Adrenal gland (tissue), 12 donors: Measurements from ENCODE around the gene SYT2. TPM values are rescaled to one million over a fixed set of nuclear protein-coding genes. Genes with fewer than 3 reads are reported as not detected.

ENCODE experiments used
- DNase-seq, 7 donors: peaks; one replicate each; pipeline ENCODE4 v3.0.0-alpha.2; 2019 to 2020
- H3K27ac ChIP-seq, 5 donors: fragments of 200-600 bp; sonication (generic) in 4 of 5; 1 replicate in 3 of 5; 2 replicates in 2 of 5; pipeline versions ENCODE4 v1.5.1 to v1.8.0; 2016 to 2020; ENCODE audit warnings: mild to moderate bottlenecking in 1 of 5
- H3K27me3 ChIP-seq: fragments of 200-600 bp; 2 replicates; pipeline ENCODE4 v1.8.0; 2021
- H3K36me3 ChIP-seq, 2 donors: fragments of 200-600 bp; replicated peaks in 1 of 2; 1 replicate in 1 of 2; 2 replicates in 1 of 2; pipeline versions ENCODE4 v1.5.1 to v1.8.0; 2018 to 2022
- H3K4me1 ChIP-seq, 2 donors: fragments of 200-600 bp; replicated peaks in 1 of 2; 1 replicate in 1 of 2; 2 replicates in 1 of 2; pipeline versions ENCODE4 v1.5.1 to v1.8.0; 2018 to 2021
- H3K4me3 ChIP-seq, 4 donors: fragments of 200-600 bp; sonication (generic) in 3 of 4; one replicate each; pipeline ENCODE4 v1.5.1; 2016 to 2018
- H3K9me3 ChIP-seq, 3 donors: fragments of 200-600 bp; sonication (generic) in 1 of 3; replicated peaks in 1 of 3; 1 replicate in 2 of 3; 2 replicates in 1 of 3; pipeline versions ENCODE4 v1.5.1 to v1.8.0; 2016 to 2021
- POLR2A ChIP-seq, 2 donors: fragments of 450-650 bp; IDR thresholded peaks; one replicate each; pipeline ENCODE4 v1.6.1; 2017; ENCODE audit warnings: antibody characterized with exemption in 2 of 2, mild to moderate bottlenecking in 2 of 2, moderate library complexity in 1 of 2
- WGBS, 4 donors: extraction: QIAGEN DNeasy Blood & Tissue Kit in 2 of 4; methylation state at CpG; one replicate each; pipeline versions ENCODE4 v1.1.5 to v1.1.7; 2013 to 2017; 5-methylcytosine and 5-hydroxymethylcytosine counted together
- intact Hi-C, 2 donors: fragments of 100-400 bp; cut with DNase I; formaldehyde crosslinking; loops; one replicate each; pipeline versions ENCODE4 v1.14.1 to v1.15.0; 2022 to 2023
- polyA plus RNA-seq, 3 donors: library from polyadenylated mRNA; stranded (reverse); fragments of 200-250 nt in 2 of 3; fragments of 350-450 nt in 1 of 3; fragmentation: Illumina TruSeq in 1 of 3; extraction: RNeasy Lipid Tissue Mini Kit (QIAGEN cat#74804) in 1 of 3; gene quantifications; one replicate each; pipeline ENCODE4 v1.2.3, GENCODE V29; 2013 to 2014
- total RNA-seq, 9 donors: library from RNA; depleted of rRNA in 4 of 9; stranded (reverse); fragments of >200 nt in 4 of 9; fragments of 120-200 nt in 1 of 9; fragmentation: NEBNext Ultra II Directional in 1 of 9; extraction: Animal tissue kit (Norgen Biotek cat#: 25700) in 1 of 9; gene quantifications; one replicate each; pipeline versions ENCODE4 v1.1.0 to v1.2.4, GENCODE V29; 2013 to 2023
- TF ChIP-seq, protein P1 (sequence below), 6 experiments: fragments of 450-650 bp in 4 of 6; fragments of 200-600 bp in 2 of 6; sonication (generic) in 1 of 6; IDR thresholded peaks; 1 replicate in 5 of 6; 2 replicates in 1 of 6; pipeline versions ENCODE4 v1.5.1 to v1.8.0; 2016 to 2021; ENCODE audit warnings: antibody characterized with exemption in 6 of 6, mild to moderate bottlenecking in 2 of 6, moderate library complexity in 1 of 6
- donor health status: healthy with polysubstance abuse.
- donor health status: Bipolar disorder and iron deficiency.
- donor health status: DM: yes; HTN: yes; CAD: no.
- donor health status: DM: no; HTN: no; CAD: no.
- donor health status: DM: no; HTN: no; CAD: no.
- donor health status: DM: yes; HTN: yes; CAD: no.

The SYT2 gene
- total and polyA plus RNA-seq, 12 donors: 0.08 to 3.8 (median 0.44) TPM; not detected in 3

DNA sequence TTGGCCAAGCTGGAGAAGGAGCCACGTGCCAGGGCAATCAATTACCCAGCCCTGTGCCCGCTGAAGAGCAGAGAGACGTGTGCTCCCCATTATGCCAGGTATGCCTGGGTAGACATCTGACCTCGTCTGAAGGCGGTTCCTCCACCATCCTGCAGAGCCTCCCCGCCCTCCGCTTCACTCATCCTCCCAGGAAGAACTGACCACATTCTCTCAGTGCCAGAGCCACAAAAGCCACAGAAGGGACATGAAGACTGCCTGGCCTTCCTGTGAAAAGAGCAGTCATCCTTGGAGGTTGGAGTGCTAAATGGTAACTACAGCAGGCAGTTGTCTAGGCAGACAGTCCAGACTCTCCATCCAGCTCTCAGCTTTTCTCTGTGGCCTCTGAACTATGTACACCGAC, 12.0 kb downstream of the SYT2 start:
- H3K27ac ChIP-seq: no peak overlapping the region
- intact Hi-C loops: no loop called here
- H3K4me1 ChIP-seq: no peaks in the 10 kb centered on the region
- no peaks in the 10 kb centered on the region for H3K9me3 ChIP-seq
- TF ChIP-seq POLR2A (IDR thresholded peaks at IDR 0.05): no peak
- TF ChIP-seq, protein P1, sequence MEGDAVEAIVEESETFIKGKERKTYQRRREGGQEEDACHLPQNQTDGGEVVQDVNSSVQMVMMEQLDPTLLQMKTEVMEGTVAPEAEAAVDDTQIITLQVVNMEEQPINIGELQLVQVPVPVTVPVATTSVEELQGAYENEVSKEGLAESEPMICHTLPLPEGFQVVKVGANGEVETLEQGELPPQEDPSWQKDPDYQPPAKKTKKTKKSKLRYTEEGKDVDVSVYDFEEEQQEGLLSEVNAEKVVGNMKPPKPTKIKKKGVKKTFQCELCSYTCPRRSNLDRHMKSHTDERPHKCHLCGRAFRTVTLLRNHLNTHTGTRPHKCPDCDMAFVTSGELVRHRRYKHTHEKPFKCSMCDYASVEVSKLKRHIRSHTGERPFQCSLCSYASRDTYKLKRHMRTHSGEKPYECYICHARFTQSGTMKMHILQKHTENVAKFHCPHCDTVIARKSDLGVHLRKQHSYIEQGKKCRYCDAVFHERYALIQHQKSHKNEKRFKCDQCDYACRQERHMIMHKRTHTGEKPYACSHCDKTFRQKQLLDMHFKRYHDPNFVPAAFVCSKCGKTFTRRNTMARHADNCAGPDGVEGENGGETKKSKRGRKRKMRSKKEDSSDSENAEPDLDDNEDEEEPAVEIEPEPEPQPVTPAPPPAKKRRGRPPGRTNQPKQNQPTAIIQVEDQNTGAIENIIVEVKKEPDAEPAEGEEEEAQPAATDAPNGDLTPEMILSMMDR (IDR thresholded peaks at IDR 0.05): no peak
- H3K36me3 ChIP-seq: no peaks in the 10 kb centered on the region
- no peak for DNase-seq
- WGBS, 4 donors: 59 to 82% (median 68%) methylated on average over 4 to 8 of the region's 8 CpGs
- H3K27me3 ChIP-seq: peaks cover 21% of the 10 kb centered on the region
- H3K4me3 ChIP-seq: no peak overlapping the region

DNA sequence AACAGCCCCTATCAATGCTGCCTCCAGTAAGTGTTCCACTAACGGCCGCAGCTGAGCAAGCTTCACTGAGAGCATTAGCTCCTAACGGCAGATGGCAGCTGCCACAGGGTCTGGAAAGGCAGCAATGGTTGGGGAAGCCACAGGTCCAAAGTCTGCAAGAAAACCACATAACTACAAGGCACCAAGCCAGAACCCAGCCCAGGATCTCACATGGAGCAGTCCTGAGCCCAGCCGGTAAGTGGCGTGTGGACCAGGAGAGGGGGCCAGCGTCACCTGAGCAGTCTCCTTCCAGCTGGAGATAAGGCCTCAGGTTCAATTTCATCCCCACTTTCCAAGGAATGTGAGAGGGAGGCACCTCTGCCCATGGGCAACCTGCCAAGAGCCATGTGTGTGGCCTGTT, 13.2 kb downstream of the SYT2 start:
- Histone ChIP-seq H3K27ac (no peak overlapping the region), H3K9me3 (no peaks in the 10 kb centered on the region), H3K4me3 (no peak overlapping the region), H3K36me3 (no peaks in the 10 kb centered on the region), H3K4me1 (no peaks in the 10 kb centered on the region), H3K27me3 (peaks cover 15% of the 10 kb centered on the region)
- intact Hi-C loops: no loop called here
- WGBS, 4 donors: 63 to 67% (median 67%) methylated on average over 5 to 6 of the region's 6 CpGs
- no peak for TF ChIP-seq POLR2A (IDR thresholded peaks at IDR 0.05)
- TF ChIP-seq, protein P1 (IDR thresholded peaks at IDR 0.05): no peak
- no peak for DNase-seq

DNA sequence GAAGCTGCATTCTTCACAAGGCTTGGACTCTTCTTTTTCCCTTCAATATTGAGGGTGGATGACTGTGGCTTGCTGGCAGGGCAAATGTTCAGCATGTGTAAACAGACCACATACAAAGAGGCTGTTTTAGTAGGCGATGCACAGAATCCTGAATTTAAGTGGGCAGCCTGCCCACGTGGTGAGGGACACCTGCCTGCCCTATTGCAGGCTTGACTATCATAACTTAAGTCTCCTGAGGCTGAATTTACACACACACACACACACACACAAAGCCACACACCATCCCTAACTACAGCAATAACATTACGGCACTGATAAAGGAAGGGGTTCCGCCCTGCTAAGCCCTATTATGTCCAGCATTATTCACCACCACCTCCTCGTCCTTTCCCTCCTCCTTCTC, 15.9 kb downstream of the SYT2 start:
- H3K27ac ChIP-seq: no peak overlapping the region
- no peaks in the 10 kb centered on the region for H3K4me1 ChIP-seq
- TF ChIP-seq POLR2A (IDR thresholded peaks at IDR 0.05): no peak
- TF ChIP-seq, protein P1 (IDR thresholded peaks at IDR 0.05): no peak
- no peaks in the 10 kb centered on the region for H3K9me3 ChIP-seq
- H3K27me3 ChIP-seq: peaks cover 15% of the 10 kb centered on the region
- DNase-seq: no peak
- no peak overlapping the region for H3K4me3 ChIP-seq
- H3K36me3 ChIP-seq: no peaks in the 10 kb centered on the region
- intact Hi-C loops: no loop called here
- 55 to 67% (median 63%) methylated on average over 3 to 5 of the region's 5 CpGs for WGBS, 4 donors

DNA sequence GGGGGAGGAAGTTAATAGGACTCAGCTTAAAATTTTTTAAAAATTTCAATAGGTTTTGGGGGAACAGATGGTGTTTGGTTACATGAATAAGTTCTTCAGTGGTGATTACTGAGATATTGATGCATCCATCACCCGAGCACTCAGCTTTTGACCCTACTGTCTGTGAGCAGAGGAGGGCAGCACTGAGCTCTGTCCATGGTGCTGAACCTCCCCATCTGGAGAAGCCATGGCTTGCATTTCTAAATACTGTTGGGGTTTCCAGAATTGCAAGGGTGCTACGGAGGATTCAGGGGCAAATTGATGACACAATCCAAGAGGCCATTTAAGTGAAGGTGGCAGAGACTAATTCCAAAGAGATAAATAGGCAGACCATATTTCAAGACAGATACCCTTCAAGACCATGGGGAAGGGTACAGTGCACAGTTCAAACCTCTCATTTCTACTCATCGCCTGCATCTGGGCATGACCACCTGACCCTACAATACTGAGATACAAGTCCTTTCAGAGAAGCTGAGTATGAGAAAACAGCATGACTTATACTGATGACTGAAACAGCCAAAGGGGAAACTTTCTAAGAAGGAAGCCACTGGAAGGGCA, 17.2 kb downstream of the SYT2 start:
- H3K4me1 ChIP-seq: no peaks in the 10 kb centered on the region
- no peaks in the 10 kb centered on the region for H3K9me3 ChIP-seq
- DNase-seq: peak; percentile 69 to 80 (median 76)
- WGBS, 4 donors: 36 to 40% (median 39%) methylated on average over 3 of the region's 3 CpGs
- peaks cover 18% of the 10 kb centered on the region for H3K27me3 ChIP-seq
- no peaks in the 10 kb centered on the region for H3K36me3 ChIP-seq
- TF ChIP-seq POLR2A (IDR thresholded peaks at IDR 0.05): no peak
- TF ChIP-seq, protein P1 (IDR thresholded peaks at IDR 0.05): peak in 5 of 6 experiments; percentile 20 to 48 (median 37)
- no peak overlapping the region for H3K4me3 ChIP-seq
- no peak overlapping the region for H3K27ac ChIP-seq
- intact Hi-C loops: no loop called here
